ENCODE data around the gene OGT. TPM values are rescaled to one million over a fixed set of nuclear protein-coding genes. Genes with fewer than 3 reads are reported as not detected.

The OGT gene
- total RNA-seq, 1 experiment from 2014 or later = 116 TPM

- Histone ChIP-seq H3K79me1 (ENCODE audit: insufficient read depth, low read depth, low read length, poor library complexity, severe bottlenecking) (no peaks in the 10 kb centered on the region), H3K4ac (ENCODE audit: low read depth, low read length) (no peak overlapping the region), H3K56ac (ENCODE audit: insufficient read length, low read depth, low read length) (no peak overlapping the region), H4K20me1 (ENCODE audit: control insufficient read depth, insufficient read depth, insufficient read length) (no peaks in the 10 kb centered on the region), H3T11ph (ENCODE audit: low read length) (no peak overlapping the region), H3K79me2 (ENCODE audit: insufficient read depth, low read length) (no peaks in the 10 kb centered on the region), H2BK12ac (ENCODE audit: insufficient read length, low read depth, low read length) (no peak overlapping the region), H3K14ac (ENCODE audit: insufficient read depth, low read length) (no peak overlapping the region), H2AK5ac (ENCODE audit: insufficient read length, low read length) (no peak overlapping the region), H4K91ac (ENCODE audit: insufficient read length, low read depth, low read length) (no peak overlapping the region), H3K23ac (ENCODE audit: insufficient read length, low read depth, low read length) (no peak overlapping the region), H3K18ac (ENCODE audit: insufficient read length, low read depth, low read length) (no peak overlapping the region), H4K8ac (replicated peaks; ENCODE audit: insufficient read length, low read depth, low read length) (no peak overlapping the region), H3K4me2 (ENCODE audit: insufficient read depth, insufficient read length, low read length) (no peak overlapping the region), H3K4me1 (ENCODE audit: insufficient read depth, low read length) (no peaks in the 10 kb centered on the region), H2BK120ac (ENCODE audit: low read depth, low read length, poor library complexity, severe bottlenecking) (no peak overlapping the region), H3K27me3 (ENCODE audit: insufficient read depth, low read length) (no peaks in the 10 kb centered on the region), H3K27ac (ENCODE audit: insufficient read length, low read depth, low read length) (no peak overlapping the region), H2AFZ (ENCODE audit: low read length) (no peak overlapping the region), H3K9ac (ENCODE audit: extremely low read depth, insufficient read length, low read length) (no peak overlapping the region), H2BK20ac (ENCODE audit: low read depth, low read length, poor library complexity, severe bottlenecking) (no peak overlapping the region), H3K9me3 (ENCODE audit: control insufficient read depth, low read depth, low read length) (peaks cover 75% of the 10 kb centered on the region), H2BK5ac (ENCODE audit: insufficient read length, low read length) (no peak overlapping the region), H2BK15ac (ENCODE audit: low read depth, low read length) (no peak overlapping the region), H4K5ac (ENCODE audit: insufficient read length, low read depth, low read length) (no peak overlapping the region), H3K23me2 (ENCODE audit: insufficient read length, low read depth, low read length, poor library complexity, severe bottlenecking) (no peaks in the 10 kb centered on the region)
- Mint-ChIP-seq H3K9me3 (peaks cover 67 to 79% of the 10 kb centered on the region in 2 experiments), H3K36me3 (ENCODE audit: insufficient read depth in 1 of 3, low read depth in 3 of 3) (peaks cover 30 to 57% (median 52%) of the 10 kb centered on the region in 3 experiments), H3K27ac (no peak overlapping the region), H3K4me3 (no peak overlapping the region), H3K27me3 (ENCODE audit: low read depth) (no peaks in the 10 kb centered on the region), H3K4me1 (no peaks in the 10 kb centered on the region)
- DNase-seq = no peak
- no CpG with 5 or more reads among the region's 9 CpGs for WGBS (ENCODE audit: extremely low coverage, insufficient read length, low lambda C conversion rate)
- TF ChIP-seq CTCF (conservative IDR thresholded peaks at IDR 0.05) = no peak
Observed at GRCh38 chrX:71606536-71607216, 73.8 kb downstream of the OGT start.
